ENCODE results near the gene RIOK2.

RIOK2 gene

GRCh38 chr5:97125125-97125683, 57.8 kb downstream of the RIOK2 start:
- no peak for DNase-seq (ENCODE audit: low spot score)

GRCh38 chr5:97124335-97124734, 58.7 kb downstream of the RIOK2 start:
- no peak for DNase-seq (ENCODE audit: low spot score)

- no peak for DNase-seq (ENCODE audit: low spot score)
Measured at GRCh38 chr5:97121848-97122247, 61.2 kb downstream of the RIOK2 start.

DNA sequence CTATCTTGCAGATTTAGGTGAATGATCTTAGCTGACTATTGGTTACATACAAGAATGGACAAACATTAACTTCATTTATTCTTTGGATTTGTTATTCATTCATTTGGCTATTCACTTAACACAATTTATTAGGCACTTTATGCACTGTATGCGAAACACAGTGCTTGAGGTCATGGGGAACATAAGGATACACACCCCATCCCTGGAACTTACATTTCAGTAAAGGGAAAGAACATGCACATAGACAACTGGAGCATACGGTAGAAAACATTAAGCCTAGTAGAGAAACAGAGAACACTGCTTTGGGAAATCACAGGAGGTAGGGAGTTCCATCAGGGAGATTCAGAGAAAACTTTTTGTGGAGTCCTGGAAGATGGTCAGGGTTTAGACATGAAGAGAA, 62.9 kb downstream of the RIOK2 start:
- DNase-seq (ENCODE audit: low spot score) = no peak

GRCh38 chr5:97119007-97119390, 64.0 kb downstream of the RIOK2 start:
- DNase-seq (ENCODE audit: low spot score) = no peak

DNA sequence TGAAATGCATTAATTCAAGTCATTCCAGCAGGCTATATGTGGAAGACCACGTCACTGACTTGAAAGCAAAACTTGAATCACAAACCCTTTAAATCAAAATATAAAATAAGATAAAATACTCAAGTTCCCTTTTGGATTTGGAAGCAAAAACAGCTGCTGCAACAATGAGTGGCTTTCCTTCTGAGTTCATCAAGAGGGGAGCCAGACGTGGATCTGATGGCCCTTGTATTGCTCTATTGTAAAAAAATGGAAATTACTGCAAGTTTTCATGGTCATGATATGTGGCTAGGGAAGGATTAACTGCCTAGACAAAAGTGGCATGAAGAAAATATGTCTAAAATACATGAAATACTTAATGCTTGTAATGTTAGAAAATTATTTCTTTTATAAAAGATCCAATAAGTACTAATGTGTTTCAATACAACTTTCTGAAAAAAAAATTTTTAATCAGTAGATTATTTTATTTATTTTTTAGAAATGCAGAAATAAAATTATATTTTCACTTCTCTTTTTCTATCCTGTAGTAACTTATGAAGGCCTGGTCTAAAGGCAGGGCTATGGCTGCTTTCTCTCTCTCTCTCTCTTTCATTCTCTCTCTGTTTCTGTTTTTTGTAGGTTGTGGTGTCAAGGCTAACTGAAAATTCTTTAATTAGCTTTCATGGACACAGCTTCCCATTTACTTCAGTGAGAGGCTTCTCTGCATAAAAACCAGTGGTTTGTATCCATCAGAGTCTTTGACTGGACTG, 64.6 kb downstream of the RIOK2 start:
- DNase-seq (ENCODE audit: low spot score) = no peak

DNA sequence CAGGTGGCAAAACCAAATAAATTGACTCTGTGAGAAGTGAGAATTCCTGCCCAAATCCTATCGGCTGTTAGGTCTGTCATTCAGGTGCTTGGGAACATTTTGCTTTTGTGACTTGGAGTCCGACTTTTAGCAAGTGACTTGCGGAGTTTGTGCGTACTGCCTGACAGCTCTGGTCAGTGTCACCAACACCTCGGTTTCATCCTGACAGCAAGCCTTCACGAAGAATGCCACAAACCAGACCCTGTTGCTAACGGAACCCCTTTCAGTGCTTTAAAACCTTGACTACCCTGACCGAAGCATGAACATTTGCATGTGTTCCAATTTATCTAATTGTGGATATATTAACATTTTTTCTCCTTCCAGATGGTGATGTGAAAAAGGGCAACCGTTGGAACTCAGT, 67.1 kb downstream of the RIOK2 start:
- no peak for DNase-seq (ENCODE audit: low spot score)

DNA sequence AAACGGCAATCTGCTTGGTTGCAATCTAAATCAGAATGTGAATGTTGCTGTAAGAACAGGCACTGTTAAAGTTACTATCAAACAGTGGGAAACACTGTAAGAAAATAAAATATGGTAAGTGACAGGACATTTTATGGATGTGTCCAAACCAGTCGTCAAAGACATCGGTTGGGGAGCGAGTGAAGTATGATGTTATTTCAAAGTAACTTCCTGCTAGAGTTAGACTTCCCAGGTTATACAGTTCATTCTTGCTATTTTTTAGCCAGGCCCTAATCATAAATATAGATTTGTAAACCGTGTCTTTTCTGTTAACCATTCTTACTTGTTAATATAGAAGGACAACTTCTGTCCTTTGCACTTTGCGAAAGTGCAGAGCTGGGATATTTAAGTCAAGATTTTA, 70.8 kb downstream of the RIOK2 start:
- DNase-seq (ENCODE audit: low spot score) = no peak

DNA sequence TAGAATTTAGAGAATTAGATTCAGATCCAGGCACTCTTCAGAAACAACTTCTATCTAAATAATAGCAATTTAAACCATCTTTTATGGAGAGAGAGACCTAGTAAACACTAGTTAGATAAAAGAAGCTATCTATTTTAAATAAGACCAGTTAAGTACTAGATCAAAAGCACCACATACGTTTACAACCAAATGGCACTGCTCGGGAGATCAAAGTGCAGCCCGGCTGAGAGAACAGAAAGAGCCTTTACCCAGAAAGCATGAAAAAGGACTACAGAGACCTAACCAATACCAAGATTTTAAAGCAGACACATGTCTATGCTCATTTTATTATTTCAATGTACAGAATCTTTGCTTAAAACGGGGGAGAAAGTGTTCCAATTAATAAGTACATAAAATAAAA, 71.4 kb downstream of the RIOK2 start:
- DNase-seq (ENCODE audit: low spot score) = no peak

DNA sequence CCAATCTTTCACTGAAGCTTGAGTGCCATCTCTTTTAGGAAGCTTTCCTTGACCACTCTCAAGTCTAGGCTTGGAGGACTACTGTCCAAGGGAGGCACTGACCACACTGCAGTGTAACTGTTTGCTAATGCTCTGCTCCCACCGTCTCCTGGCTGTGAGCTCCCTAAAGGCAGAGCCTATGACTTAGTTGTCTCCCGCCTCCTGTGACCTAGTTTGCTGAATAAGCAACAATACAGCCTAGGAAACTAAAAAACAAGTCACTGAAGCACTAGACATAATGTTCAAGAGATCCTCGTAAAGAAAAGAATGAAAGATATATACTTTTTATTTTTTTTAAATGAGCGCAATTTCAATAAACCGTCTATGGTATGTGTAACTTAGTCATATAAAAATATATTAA, 72.0 kb downstream of the RIOK2 start:
- no peak for DNase-seq (ENCODE audit: low spot score)

All from AG08395 (cell line).